GM03348 (cell line): Measurements from ENCODE around the gene FES.

Experiments
- DNase-seq: peaks from one replicate; pipeline ENCODE4 v3.0.0; 2012; ENCODE audit warnings: low spot score

Gene FES

GRCh38 chr15:90876046-90876445 is 8.3 kb upstream of the FES start:
- no peak for DNase-seq

- DNase-seq, result no peak
Measured at GRCh38 chr15:90876512-90877170, 7.7 kb upstream of the FES start.

- DNase-seq, result no peak
Measured at GRCh38 chr15:90877315-90877714, 7.0 kb upstream of the FES start.

DNA sequence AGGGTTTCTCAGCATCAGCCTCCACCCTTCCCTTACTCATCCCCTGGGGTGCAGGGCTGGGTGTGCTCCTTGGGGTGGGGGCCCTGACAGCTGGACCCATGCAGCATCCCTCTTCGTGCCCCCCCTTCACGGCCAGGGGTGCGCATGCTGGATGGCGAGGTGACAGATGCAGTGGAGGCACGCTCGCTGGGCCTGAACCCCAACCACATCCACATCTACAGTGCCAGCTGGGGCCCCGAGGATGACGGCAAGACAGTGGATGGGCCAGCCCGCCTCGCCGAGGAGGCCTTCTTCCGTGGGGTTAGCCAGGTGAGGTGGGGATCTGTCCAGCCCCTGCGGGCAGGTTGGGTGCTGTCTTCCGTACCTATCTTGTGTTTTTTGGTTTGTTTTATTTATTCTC is 6.3 kb upstream of the FES start:
- DNase-seq, result no peak

DNA sequence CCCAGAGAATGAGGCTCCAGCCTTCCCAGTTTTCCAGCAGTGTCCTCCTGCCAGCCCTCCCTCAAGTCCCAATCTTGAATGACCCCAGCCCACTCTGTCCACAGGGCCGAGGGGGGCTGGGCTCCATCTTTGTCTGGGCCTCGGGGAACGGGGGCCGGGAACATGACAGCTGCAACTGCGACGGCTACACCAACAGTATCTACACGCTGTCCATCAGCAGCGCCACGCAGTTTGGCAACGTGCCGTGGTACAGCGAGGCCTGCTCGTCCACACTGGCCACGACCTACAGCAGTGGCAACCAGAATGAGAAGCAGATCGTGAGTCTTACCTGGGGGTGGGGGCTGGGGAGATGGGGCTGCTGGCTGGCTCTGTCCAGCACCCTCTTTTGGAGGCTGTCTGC is 5.6 kb upstream of the FES start:
- no peak for DNase-seq

DNA sequence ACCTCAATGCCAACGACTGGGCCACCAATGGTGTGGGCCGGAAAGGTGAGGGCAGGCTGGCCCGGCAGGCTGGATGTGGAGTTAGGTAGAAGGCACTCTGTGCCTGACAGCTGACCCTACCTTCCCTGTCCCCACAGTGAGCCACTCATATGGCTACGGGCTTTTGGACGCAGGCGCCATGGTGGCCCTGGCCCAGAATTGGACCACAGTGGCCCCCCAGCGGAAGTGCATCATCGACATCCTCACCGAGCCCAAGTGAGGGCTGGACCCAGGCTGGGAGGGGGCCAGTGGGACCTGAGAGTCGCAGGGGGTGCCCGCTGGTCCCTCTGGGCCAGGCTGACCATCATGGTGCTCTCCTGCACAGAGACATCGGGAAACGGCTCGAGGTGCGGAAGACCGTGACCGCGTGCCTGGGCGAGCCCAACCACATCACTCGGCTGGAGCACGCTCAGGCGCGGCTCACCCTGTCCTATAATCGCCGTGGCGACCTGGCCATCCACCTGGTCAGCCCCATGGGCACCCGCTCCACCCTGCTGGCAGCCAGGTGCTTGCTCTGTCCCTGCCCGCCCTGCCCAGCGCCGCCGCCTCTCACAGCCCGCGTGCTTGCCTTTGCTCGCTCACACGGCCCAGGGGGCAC is 4.5 kb upstream of the FES start:
- DNase-seq, result no peak

GRCh38 chr15:90880381-90881145 is 3.7 kb upstream of the FES start:
- no peak for DNase-seq

DNA sequence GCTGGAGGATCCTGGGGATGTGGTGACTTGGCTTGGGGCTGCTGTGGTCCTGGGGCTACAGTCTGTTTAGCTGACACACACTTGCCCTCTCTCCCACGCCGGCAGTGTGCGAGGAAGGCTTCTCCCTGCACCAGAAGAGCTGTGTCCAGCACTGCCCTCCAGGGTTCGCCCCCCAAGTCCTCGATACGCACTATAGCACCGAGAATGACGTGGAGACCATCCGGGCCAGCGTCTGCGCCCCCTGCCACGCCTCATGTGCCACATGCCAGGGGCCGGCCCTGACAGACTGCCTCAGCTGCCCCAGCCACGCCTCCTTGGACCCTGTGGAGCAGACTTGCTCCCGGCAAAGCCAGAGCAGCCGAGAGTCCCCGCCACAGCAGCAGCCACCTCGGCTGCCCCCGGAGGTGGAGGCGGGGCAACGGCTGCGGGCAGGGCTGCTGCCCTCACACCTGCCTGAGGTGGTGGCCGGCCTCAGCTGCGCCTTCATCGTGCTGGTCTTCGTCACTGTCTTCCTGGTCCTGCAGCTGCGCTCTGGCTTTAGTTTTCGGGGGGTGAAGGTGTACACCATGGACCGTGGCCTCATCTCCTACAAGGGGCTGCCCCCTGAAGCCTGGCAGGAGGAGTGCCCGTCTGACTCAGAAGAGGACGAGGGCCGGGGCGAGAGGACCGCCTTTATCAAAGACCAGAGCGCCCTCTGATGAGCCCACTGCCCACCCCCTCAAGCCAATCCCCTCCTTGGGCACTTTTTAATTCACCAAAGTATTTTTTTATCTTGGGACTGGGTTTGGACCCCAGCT is 2.9 kb upstream of the FES start:
- DNase-seq, result no peak

GRCh38 chr15:90881978-90882721 is 2.2 kb upstream of the FES start:
- DNase-seq, result no peak

DNA sequence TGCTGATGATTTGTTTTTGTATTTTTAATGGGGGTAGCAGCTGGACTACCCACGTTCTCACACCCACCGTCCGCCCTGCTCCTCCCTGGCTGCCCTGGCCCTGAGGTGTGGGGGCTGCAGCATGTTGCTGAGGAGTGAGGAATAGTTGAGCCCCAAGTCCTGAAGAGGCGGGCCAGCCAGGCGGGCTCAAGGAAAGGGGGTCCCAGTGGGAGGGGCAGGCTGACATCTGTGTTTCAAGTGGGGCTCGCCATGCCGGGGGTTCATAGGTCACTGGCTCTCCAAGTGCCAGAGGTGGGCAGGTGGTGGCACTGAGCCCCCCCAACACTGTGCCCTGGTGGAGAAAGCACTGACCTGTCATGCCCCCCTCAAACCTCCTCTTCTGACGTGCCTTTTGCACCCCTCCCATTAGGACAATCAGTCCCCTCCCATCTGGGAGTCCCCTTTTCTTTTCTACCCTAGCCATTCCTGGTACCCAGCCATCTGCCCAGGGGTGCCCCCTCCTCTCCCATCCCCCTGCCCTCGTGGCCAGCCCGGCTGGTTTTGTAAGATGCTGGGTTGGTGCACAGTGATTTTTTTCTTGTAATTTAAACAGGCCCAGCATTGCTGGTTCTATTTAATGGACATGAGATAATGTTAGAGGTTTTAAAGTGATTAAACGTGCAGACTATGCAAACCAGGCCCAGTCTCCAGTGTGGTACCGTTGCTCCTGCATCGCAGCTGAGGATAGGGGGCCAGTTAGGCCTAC is 1.4 kb upstream of the FES start:
- no peak for DNase-seq

- DNase-seq, result no peak
Measured at GRCh38 chr15:90883526-90883975, 753 bp upstream of the FES start.

DNA sequence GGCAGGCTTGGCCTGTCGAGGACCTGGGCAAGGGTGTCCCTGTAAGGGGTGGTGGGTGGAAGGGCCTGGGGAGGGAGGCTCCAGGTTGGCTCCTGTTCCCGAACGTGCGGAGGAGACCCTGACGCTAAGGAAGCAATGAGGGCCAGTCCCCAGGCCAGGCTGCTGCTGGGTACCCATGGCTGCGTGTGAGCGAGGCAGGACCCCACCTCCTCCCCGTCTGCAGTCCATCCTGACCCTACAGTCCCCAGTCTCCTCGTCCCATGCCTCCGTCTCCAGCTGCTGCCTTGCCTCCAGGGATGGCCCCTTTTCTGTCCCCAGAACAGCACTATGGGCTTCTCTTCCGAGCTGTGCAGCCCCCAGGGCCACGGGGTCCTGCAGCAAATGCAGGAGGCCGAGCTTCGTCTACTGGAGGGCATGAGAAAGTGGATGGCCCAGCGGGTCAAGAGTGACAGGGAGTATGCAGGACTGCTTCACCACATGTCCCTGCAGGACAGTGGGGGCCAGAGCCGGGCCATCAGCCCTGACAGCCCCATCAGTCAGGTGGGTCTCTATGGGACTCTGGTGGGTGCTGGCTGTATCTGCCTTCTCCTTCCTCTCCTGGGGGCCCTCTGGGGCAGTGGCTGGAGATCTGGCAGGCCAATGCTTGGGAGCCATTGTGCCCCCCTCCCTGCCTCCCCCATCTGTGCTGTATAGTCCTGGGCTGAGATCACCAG is 571 bp downstream of the FES start:
- peak; percentile 22 for DNase-seq

- DNase-seq, result peak; percentile 89
Measured at GRCh38 chr15:90885432-90886290, 1.4 kb downstream of the FES start.

- DNase-seq, result no peak
Measured at GRCh38 chr15:90886291-90886614, 1.9 kb downstream of the FES start.

GRCh38 chr15:90887037-90887481 is 2.8 kb downstream of the FES start:
- no peak for DNase-seq

DNA sequence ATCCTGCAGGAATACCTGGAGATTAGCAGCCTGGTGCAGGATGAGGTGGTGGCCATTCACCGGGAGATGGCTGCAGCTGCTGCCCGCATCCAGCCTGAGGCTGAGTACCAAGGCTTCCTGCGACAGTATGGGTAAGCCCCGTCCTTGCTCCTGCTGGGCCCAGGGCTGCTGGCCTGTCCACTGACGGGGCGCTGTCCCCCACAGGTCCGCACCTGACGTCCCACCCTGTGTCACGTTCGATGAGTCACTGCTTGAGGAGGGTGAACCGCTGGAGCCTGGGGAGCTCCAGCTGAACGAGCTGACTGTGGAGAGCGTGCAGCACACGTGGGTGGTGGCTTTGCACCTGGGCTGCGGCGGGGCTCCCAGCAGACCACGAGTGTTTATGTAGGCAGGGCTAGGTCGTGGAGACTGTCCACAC is 5.0 kb downstream of the FES start:
- DNase-seq, result no peak

GRCh38 chr15:90889736-90890456 is 5.6 kb downstream of the FES start:
- DNase-seq, result no peak

DNA sequence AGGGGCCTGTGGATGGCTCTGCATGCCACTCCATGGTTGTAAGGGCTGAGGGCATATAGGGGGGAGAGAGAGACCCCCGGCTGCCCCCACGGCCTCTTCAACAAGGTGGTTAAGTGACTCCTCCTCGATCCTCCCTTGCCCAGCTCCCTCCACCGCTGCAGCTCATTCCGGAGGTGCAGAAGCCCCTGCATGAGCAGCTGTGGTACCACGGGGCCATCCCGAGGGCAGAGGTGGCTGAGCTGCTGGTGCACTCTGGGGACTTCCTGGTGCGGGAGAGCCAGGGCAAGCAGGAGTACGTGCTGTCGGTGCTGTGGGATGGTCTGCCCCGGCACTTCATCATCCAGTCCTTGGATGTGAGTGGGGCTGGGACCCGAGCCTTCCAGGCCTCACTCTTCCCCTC is 6.5 kb downstream of the FES start:
- DNase-seq, result no peak
